ENCODE measurements around the gene PHF21B.
"Not testable (repeated sequence)": the region's sequence is repeated elsewhere in the genome, so short reads cannot be mapped to it uniquely, and the experiment has no call there.

Gene PHF21B

DNA sequence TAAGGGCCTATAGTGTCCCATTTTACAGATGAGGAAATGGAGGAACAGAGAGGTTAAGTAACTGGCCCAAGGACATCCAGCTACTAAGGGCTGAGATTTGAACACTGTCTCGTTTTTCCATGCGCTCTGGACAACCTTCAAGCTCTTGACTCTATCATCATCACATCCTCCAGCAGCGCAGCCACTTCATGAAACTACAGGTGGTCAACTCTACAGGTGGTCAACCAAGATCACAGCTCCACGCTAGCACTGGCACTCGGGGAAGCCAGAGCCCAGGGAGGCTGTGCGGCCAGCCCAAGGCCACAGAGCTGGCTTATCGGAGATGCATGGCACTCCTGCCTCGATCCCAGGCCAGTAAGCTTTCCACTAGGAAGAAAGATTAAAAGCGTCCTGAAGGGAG lies 40.0 kb downstream of the PHF21B start:
- peak in 1 of 10 donors; percentile 71 for DNase-seq
- intact Hi-C loops (cut with DNase I), result loop anchor here (5.0 to 10.0 kb wide), 2 partner anchors 37 to 65 kb away; no protein-coding TSS in a partner anchor

DNA sequence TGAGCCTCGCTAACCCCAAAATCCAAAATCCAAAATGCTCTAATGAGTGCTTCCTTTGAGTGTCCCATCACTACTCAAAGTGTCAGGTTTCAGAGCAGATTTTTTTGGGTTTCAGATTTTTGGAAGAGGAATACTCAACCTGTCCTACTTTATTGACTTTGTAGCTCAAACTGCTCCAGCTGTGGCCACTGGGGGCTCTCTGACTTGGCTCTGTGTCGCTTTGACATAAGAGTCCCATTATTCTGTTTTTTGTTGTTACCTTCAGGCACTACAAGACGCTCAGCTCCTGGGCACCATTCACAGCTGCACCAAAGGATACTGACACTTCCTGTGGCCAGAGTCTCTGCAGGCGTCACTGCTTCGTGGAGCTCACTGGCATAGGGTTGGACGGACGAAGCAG lies 41.1 kb downstream of the PHF21B start:
- no peak for DNase-seq
- intact Hi-C loops (cut with DNase I), result no loop called here

DNA sequence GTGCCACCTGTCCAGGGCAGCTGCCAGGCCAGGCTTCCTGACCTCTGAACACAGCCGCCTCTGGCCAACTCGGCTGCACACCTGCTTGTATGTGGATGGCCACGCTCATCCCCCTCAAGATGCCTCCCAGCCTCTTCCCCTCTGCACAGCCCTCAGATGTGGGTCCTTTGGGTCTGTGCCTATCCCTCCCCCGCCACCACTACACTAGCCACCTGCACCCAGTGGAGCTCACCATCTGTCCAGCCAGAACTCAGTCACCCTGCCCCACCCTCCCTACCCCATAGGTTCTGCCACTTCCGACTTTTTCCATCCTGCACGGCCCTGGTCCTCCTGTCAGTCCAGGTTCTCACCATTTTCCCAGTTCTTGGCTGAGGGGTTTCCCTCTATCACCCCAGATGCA lies 44.6 kb downstream of the PHF21B start:
- DNase-seq, result no peak
- intact Hi-C loops (cut with DNase I), result no loop called here

DNA sequence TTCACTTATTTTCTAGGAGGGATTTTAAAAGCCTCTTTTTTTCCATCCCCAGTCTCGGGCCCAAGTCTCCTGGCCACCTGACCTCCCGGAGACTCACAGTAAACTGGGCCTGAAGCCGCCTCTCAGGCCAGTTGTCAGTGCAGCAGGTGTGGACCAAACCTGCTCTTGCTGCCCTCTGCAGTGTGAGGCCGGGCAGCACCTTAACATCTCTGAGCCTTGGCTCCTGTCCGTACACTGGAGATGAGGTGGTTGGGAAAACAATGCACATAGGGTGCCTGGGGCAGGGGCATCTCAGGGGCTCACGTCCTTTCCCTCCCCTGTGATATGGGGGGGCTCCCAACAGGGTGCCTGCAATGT lies 45.1 kb downstream of the PHF21B start:
- no peak for DNase-seq
- intact Hi-C loops (cut with DNase I), result no loop called here

DNA sequence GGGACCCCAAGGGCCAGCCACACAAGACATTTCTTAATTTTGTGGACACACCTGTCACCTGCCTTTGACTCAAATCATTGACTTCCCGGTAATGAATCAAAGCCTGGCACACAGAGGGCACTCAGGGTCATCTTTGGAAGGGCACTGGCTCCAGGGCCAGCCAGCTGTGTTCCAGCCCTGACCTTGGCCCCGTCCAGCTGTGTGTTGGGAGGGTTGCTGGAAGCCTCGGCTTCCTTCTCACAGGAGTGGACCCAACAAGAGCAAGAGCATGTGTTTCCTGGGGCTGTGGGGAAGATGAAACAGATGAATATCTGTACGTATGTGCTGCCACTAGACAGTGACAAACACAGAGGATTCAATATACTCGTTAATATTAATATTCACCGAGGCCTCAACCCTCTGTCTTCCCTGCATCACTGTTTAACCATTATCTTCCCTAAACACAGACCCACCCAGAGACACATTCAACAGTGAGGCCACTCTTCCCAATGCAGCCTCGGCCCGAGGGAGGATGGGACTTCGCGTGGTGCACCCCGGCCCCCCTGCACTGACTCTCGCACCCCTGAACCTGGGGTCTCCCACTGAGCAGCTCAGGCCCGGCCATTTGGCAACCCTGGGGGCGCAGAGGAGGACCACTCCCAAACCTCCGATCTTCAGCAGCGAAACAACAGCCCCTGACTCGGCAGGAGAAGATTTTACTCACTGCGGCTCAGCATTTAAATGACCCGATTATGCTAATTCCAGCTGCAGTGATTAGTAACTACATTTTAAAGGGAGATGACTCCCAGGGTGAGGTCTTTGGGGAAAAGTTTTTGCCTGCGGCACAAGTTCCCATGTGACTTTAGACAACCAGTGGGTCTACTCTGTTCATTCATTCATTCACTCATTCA lies 45.7 kb downstream of the PHF21B start:
- no peak for DNase-seq
- intact Hi-C loops (cut with DNase I), result no loop called here

DNA sequence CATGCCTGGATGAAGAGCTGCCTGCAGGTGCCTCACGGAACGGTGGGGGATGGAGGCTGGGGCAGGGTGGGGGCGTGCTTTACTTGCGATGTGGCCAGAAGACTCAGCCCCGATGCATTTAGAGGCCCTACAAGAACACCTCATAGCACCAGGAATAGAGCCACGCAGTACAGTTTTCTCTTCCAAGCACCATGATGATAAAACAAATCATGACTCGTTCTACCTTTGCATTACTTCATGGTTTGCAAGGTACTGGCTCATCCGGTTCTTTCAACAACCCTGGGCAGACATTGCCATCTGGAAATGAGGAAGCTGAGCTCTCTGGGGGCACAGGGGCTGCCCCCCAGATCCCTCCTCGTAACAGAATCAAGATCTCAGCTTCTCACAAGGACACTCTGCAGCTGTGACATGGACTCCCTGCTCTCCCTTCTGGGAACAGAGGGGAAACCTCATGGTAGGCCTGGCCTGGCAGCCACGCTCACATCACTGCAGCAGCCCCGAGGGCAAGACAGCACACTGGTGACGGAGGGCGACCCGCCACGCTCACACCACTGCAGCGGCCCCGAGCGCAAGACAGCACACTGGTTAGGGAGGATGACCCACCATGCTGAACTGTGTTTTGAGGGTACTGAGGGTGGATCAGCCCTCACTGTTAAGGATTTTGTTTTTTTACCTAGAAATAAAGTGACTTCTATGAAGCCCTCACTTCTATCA lies 46.9 kb downstream of the PHF21B start:
- intact Hi-C loops (cut with DNase I), result no loop called here
- DNase-seq, result peak in 1 of 10 donors; percentile 71

DNA sequence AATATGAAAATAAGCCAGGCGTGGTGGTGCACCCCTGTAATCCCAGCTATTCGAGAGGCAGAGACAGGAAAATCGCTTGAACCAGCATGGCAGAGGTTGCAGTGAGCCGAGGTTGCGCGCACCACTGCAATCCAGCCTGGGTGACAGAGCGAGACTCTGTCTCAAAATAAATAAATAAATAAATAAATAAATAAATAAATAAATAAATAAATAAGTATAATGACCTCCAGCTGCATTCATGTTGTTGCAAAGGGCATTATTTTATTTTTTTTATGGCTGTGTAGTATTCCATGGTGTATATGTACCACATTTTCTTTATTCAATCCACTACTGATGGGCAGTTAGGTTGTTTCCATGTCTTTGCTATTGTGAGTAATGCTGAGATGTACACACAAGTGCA lies 48.1 kb downstream of the PHF21B start:
- intact Hi-C loops (cut with DNase I); DNase-seq: not testable (repeated sequence)

DNA sequence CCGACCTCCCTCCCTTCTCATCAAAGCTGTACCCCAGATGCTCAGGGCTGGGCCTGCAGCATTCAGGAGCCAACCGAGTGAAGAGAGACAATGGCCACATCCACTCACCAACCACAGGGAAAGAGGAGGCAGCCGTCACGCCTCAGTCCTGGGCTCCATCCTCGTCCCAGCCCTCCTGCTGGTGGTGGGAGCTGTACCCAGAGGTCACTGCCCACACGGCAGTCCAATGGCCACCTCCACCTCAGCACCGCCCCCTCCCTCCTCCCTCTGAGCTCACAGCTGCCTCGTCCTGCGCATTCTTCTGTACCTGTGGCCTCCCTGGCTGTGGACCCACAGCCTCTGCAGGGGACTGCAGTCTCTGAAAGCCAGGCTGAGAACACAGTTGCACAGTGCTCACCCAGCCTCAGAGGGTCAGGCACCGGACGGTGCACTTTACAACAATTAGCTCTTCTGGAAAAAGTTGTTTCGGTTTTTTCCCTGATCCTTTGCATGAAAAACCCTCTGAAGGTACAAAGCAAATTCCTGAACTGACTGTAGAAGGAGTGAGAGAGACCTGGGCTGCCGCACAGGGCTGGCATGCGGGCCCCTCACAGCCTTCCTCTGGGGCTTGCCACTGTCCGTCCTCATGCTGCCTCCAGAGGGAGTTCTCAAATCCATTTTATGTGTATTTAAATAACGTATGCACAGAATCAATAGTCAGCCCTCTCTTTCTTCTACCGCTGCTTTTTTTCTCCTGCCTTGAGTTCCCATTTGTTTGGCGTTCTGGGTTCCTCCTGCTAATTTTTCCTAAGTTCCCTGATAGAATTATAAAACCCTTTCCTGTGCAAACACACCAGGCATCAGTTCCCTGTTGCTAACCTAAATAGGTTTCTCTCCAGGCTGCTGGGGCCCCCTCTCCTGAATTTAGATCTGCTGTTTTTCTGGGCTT lies 52.7 kb downstream of the PHF21B start:
- intact Hi-C loops (cut with DNase I), result no loop called here

DNA sequence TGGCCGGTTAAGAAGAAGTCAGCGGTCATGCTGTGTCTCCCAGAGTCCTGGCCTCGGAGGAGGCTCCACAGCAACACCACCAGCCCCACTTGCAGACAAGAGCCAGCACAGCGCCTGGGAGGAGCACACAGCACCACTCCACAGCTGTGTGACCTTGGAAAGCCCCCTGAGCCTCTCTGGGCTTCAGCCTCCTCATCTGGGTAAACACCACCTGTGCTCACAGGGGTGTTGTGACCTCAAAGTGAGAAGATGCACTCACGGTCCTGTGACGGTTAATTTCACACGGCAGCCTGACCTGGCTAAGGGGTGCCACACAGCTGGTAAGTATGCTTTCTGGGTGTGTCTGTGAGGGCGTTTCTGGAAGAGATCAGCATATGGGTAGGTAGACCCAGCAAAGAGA lies 54.7 kb downstream of the PHF21B start:
- DNase-seq, result peak in 1 of 10 donors; percentile 44
- intact Hi-C loops (cut with DNase I), result no loop called here

More for the DNA sequence above, 52.7 kb downstream of the PHF21B start:
- DNase-seq, result no peak

DNA sequence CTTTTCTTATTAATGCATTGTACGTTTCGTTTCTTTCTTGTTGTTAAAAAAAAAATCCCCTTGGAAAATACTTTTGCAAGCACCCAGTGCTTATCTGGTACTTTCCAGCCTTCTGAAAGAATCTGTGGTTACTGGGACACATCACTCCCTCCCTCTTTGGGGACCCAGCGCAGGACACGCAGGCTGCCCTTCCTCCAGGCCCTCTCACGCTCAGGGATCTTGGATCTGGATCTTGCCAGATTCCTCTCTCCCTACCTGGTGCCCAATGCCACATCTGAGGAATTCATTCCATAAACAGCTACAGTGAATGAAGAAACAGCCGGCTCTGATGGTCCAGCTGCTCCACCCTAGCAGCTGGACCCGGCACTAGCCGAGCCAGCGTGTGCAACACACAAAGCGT lies 55.7 kb downstream of the PHF21B start:
- intact Hi-C loops (cut with DNase I), result no loop called here
- DNase-seq, result no peak

DNA sequence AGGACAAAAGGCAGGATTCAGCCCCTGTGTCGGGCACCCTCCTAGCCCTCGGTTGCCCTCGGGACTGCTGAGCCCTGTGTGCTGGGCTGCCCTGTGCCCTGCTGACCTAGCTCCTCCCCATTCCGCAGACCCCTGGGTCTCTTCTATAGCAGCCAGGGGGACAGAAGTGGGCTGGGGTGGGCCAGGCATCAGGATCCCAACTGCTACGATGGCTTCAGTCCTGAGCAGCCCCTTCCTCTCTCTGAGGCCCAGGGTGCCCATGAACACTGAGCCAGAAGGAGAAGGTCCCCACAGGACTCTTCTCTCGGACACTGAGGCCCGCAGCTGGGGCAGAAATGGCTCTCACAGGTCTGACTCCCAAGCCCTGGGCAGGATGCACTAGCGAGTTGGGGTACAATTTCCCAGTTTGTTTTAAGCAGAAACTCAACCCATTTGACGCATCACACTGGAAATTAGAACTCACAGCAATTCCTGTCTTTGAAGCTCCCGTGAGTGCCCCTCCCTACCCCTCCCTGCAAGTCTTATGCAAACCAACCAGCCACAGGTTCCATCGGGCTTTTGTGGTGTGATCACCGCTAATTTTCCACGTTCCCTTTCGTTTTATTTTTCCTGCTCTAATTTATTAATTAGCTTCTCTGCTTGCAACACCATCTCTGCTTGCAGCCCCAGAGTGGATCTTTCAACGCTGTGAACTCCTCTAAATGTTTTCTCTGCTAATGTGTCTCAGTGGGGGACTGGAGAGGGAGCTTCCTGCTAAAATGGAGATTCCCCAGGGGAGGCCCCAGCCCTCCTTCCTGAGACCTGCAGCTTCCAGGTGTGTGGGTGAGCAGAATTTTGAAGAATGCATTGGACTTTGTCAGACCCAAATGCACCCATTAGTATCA lies 56.7 kb downstream of the PHF21B start:
- intact Hi-C loops (cut with DNase I), result no loop called here
- no peak for DNase-seq

DNA sequence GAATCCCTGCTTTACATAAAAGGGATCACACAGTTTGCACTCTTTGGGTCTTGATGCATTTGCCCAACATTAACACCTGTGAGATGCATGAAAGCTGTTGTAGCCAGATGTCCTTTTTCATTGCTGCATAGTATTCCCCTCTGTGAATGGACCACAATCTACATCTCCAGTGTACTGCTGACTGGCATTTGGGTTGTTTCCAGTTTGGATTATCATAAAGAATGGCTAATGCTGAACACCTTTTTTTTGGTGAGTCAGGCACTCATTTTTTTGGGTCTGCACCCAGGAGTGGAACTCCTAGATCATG lies 58.3 kb downstream of the PHF21B start:
- no peak for DNase-seq
- intact Hi-C loops (cut with DNase I), result no loop called here

DNA sequence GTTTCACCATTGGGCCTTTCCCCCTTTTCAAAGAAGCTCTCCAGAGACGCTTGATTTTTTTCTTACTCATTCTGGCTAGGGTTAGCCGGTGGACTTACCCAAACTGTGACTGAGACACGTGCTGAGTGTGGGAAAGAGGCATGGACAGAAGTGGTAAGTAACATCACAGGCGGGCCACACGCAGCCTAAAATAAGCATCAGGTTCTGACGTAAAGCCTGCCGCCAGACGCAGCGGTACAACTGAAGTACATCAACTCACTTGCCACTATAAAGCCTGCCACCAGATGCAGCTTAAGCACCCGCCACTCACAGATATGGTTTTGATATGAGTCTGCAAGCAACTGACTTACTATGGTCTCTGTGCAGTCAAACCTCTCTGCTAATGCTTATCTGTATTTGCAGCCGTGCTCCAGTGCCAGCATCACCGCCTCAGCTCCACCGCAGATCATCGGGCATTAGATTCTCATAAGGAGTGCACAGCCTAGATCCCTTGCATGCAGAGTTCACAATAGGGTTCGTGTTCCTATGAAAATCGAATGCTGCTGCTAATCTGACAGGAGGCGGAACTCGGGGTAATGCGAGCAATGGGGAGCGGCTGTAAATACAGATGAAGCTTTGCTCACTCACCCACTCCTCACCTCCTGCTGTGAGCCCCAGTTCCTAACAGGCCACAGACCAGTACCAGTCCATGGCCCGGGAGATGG lies 58.8 kb downstream of the PHF21B start:
- intact Hi-C loops (cut with DNase I), result no loop called here
- DNase-seq, result no peak

DNA sequence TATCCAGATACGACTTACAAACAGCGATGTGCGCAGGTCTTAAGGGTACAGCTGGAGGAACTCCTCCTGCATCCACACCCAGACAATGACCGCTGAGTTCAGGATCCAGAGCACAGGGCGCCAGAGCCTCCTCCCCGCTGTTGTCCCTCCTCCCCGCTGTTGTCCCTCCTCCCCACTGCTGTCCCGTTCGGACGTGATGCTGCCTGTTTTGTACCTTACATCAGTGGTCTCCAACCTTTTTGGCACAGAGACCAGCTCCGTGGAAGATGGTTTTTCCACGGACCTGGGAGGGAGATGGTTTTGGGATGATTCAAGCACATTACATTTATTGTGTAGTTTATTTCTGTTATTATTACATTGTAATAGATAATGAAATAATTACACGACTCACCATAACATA lies 62.0 kb downstream of the PHF21B start:
- no peak for DNase-seq
- intact Hi-C loops (cut with DNase I), result no loop called here

DNA sequence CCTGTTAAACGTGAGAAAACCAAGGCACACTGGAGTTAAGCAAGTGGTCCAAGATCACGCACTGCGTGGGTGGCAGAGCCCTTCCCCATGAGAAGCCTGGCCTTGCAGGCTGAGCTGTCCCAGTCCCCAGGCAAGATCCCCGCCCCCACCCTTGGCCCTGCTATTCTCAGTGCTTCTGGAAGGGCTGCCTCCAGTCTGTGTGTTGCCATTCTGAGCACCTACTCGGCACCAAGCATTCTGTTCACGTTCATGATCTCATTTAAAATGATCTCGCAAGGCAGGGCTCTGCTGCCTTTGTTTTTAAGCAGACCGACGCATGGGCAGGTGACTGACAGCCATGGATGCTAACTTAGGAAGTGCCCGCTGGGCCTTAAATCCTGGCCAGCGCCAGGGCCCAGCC lies 62.8 kb downstream of the PHF21B start:
- intact Hi-C loops (cut with DNase I), result no loop called here
- DNase-seq, result peak in 2 of 10 donors; percentile 77 to 78

DNA sequence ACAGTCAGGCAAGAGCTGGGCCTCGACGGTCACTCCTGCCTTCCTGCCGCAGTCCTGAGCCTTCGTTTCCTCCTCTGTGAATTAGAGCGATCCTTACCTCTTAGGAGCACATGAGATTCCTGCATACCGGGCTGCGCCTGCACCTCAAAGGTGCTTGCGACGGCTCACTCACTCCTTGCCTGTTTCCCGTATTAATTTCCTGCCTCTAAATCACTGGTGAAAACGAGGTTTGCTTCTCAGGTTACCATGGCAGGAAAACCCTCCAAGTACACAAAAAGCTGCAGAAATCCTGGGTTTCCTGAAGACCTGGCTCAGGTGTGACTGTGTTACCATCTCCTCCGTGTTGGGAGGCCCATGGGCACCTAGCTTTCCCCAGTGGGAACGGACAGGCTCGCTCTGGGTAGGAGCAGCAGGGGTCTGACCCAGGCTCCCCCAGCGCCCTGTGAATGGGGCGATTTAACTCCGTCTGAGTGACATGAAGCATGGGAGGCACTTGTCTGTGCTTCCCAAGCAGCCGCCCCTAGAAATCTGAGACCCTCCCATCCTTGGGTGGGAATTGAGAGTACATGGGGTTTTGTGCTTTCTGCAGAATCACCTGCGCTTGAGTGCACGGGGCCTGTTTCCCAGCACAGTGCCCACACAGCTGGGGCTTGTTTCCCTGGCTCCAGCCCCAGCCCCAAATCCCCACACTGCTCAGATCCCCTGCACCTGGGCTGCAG lies 64.8 kb downstream of the PHF21B start:
- intact Hi-C loops (cut with DNase I), result no loop called here
- DNase-seq, result peak in 3 of 10 donors; percentile 38 to 63 (median 41)

DNA sequence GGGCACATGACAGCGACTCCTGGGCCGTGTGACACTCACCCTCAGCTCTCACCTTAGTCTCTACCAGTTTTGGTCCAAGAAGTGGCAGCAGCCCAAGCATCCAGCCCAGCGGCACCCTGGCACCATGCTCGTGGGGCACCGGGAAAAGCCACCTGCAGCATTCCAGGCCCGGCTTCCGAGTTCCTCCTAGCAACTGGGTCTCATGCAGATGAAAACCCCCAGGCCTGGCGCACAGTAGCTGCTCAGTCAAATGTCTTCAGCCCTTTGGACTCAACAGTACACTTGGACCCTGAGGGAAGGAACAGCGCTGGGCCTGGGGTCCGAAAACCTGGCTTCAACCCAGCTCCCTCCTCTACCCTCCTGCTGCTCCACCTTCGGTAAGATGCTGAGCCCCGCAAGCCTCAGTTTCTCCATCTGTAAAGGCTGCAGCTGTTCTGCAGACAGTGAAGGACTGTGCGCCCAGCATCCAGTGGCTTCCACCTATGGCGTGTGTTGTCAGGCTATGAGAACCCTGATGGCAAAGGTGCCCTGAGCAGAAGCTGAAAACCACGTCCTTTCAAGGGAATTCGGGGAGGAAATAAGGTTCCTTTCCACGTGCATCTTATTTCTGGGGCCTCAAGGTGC lies 66.0 kb downstream of the PHF21B start:
- intact Hi-C loops (cut with DNase I), result no loop called here
- peak in 3 of 10 donors; percentile 54 to 82 (median 63) for DNase-seq

Data from posterior cingulate gyrus (tissue), 11 donors.